ENCODE results near the gene NUTM1. TPM values are rescaled to one million over a fixed set of nuclear protein-coding genes. Genes with fewer than 3 reads are reported as not detected.

The NUTM1 gene
- total RNA-seq (10 to 100 TPM; 17.8 to 23.4 TPM), polyA plus RNA-seq (ENCODE audit: insufficient read depth, low read depth, low replicate concordance) (39.7 TPM)
- long read RNA-seq, donor 1, full-length matches to known transcripts: 1 of 1 reads
- long read RNA-seq, donor 1, partial matches to known transcripts: 0 of 1 reads
- long read RNA-seq, donor 1, other reads (novel, unspliced or antisense): 0 of 1 reads
- long read RNA-seq, donor 2: 0 reads

- intact Hi-C loops (cut with DNase I; ENCODE audit: low total_unique reads): no loop called here
- TF ChIP-seq CTCF (IDR thresholded peaks at IDR 0.05): peak; percentile 96 to 99 (median 98)
- no peak for TF ChIP-seq POLR2A (IDR thresholded peaks at IDR 0.05)
- WGBS, 2 donors: 1 to 2% methylated on average over 38 of the region's 38 CpGs
- Histone ChIP-seq H3K36me3 (ENCODE audit: low read depth, missing control alignments) (no peaks in the 10 kb centered on the region), H3K27ac (peak within 1 kb of the TSS; percentile 86 to 94), H3K27me3 (no peaks in the 10 kb centered on the region), H3K4me1 (no peaks in the 10 kb centered on the region), H3K4me3 (peak within 1 kb of the TSS; percentile 88 to 90), H3K9me3 (no peaks in the 10 kb centered on the region)
- DNase-seq: peak; percentile 95
These were observed at the start of gene NUTM1, which contains the start of gene NOP10 for GRCh38 chr15:34342737-34343575. Gene NUTM1, plus strand, starts transcription at chr15:34343315. Its CDS starts 382 bp downstream, at chr15:34343697. Gene NOP10, minus strand, starts transcription at chr15:34343136. Its CDS starts 63 bp downstream, at chr15:34343073.

GRCh38 chr15:34297059-34297458 lies 46.1 kb upstream of the NUTM1 start:
- Histone ChIP-seq H3K27me3 (no peaks in the 10 kb centered on the region), H3K4me1 (no peaks in the 10 kb centered on the region), H3K9me3 (no peaks in the 10 kb centered on the region), H3K27ac (no peak overlapping the region), H3K36me3 (ENCODE audit: low read depth, missing control alignments) (no peaks in the 10 kb centered on the region), H3K4me3 (no peak overlapping the region)
- no peak for TF ChIP-seq CTCF (IDR thresholded peaks at IDR 0.05)
- no peak for TF ChIP-seq POLR2A (IDR thresholded peaks at IDR 0.05)
- intact Hi-C loops (cut with DNase I; ENCODE audit: low total_unique reads): no loop called here
- 27 to 30% methylated on average over 1 of the region's 1 CpG for WGBS, 2 donors
- no peak for DNase-seq

- Histone ChIP-seq H3K27ac (no peak overlapping the region), H3K27me3 (no peaks in the 10 kb centered on the region), H3K4me1 (no peaks in the 10 kb centered on the region), H3K9me3 (no peaks in the 10 kb centered on the region), H3K4me3 (no peak overlapping the region), H3K36me3 (ENCODE audit: low read depth, missing control alignments) (no peaks in the 10 kb centered on the region)
- intact Hi-C loops (cut with DNase I; ENCODE audit: low total_unique reads): no loop called here
- TF ChIP-seq CTCF (IDR thresholded peaks at IDR 0.05) (no peak), POLR2A (IDR thresholded peaks at IDR 0.05) (no peak)
- 88 to 93% methylated on average over 3 of the region's 3 CpGs for WGBS, 2 donors
- no peak for DNase-seq
These were observed 42.1 kb upstream of the NUTM1 start for GRCh38 chr15:34301058-34301457.

- Histone ChIP-seq H3K27me3 (no peaks in the 10 kb centered on the region), H3K27ac (no peak overlapping the region), H3K36me3 (ENCODE audit: low read depth, missing control alignments) (no peaks in the 10 kb centered on the region), H3K9me3 (no peaks in the 10 kb centered on the region), H3K4me3 (no peak overlapping the region), H3K4me1 (no peaks in the 10 kb centered on the region)
- TF ChIP-seq CTCF (IDR thresholded peaks at IDR 0.05): no peak
- no peak for TF ChIP-seq POLR2A (IDR thresholded peaks at IDR 0.05)
- intact Hi-C loops (cut with DNase I; ENCODE audit: low total_unique reads): no loop called here
- DNase-seq: no peak
These were observed 38.5 kb upstream of the NUTM1 start for GRCh38 chr15:34304613-34305012.

Data from testis (tissue), 5 donors.